Measurements from ENCODE around the gene KIF6. TPM values are rescaled to one million over a fixed set of nuclear protein-coding genes. Genes with fewer than 3 reads are reported as not detected.

KIF6 gene
- total RNA-seq, 1 donor from 2014 or later = not detected

- TF ChIP-seq POLR2A (IDR thresholded peaks at IDR 0.05) (no peak), POLR2AphosphoS5 (IDR thresholded peaks at IDR 0.05; ENCODE audit: insufficient read depth in 1 of 2, low read depth in 1 of 2) (no peak), CTCF (IDR thresholded peaks at IDR 0.05) (no peak)
- intact Hi-C loops (cut with DNase I) = no loop called here
- H3K27ac ChIP-seq = no peak overlapping the region
- DNase-seq (ENCODE audit: extremely low spot score in 2 of 2) = no peak
- no peaks in the 10 kb centered on the region for H3K36me3 ChIP-seq
- no peaks in the 10 kb centered on the region for H3K27me3 ChIP-seq
- H3K4me3 ChIP-seq = no peak overlapping the region
- H3K9me3 ChIP-seq = no peaks in the 10 kb centered on the region
- no peaks in the 10 kb centered on the region for H3K4me1 ChIP-seq
Observed at GRCh38 chr6:39343396-39343870, 381.8 kb downstream of the KIF6 start.

GRCh38 chr6:39342692-39343395 lies 382.4 kb downstream of the KIF6 start:
- no peak for DNase-seq (ENCODE audit: extremely low spot score in 2 of 2)
- intact Hi-C loops (cut with DNase I) = no loop called here
- Histone ChIP-seq H3K9me3 (no peaks in the 10 kb centered on the region), H3K27ac (no peak overlapping the region), H3K4me1 (no peaks in the 10 kb centered on the region), H3K36me3 (no peaks in the 10 kb centered on the region), H3K27me3 (no peaks in the 10 kb centered on the region), H3K4me3 (no peak overlapping the region)
- no peak for TF ChIP-seq CTCF (IDR thresholded peaks at IDR 0.05)
- TF ChIP-seq POLR2A (IDR thresholded peaks at IDR 0.05) = no peak

GRCh38 chr6:39341937-39342336 lies 383.3 kb downstream of the KIF6 start:
- no peaks in the 10 kb centered on the region for H3K4me1 ChIP-seq
- no peak for DNase-seq (ENCODE audit: extremely low spot score in 2 of 2)
- intact Hi-C loops (cut with DNase I) = no loop called here
- no peaks in the 10 kb centered on the region for H3K27me3 ChIP-seq
- no peaks in the 10 kb centered on the region for H3K9me3 ChIP-seq
- H3K27ac ChIP-seq = no peak overlapping the region
- TF ChIP-seq POLR2A (IDR thresholded peaks at IDR 0.05) (no peak), CTCF (IDR thresholded peaks at IDR 0.05) (no peak), POLR2AphosphoS5 (IDR thresholded peaks at IDR 0.05; ENCODE audit: insufficient read depth in 1 of 2, low read depth in 1 of 2) (no peak)
- H3K36me3 ChIP-seq = no peaks in the 10 kb centered on the region
- no peak overlapping the region for H3K4me3 ChIP-seq

GRCh38 chr6:39341352-39341751 lies 383.9 kb downstream of the KIF6 start:
- Histone ChIP-seq H3K36me3 (no peaks in the 10 kb centered on the region), H3K27ac (no peak overlapping the region), H3K27me3 (no peaks in the 10 kb centered on the region), H3K4me3 (no peak overlapping the region), H3K9me3 (no peaks in the 10 kb centered on the region), H3K4me1 (no peaks in the 10 kb centered on the region)
- intact Hi-C loops (cut with DNase I) = no loop called here
- TF ChIP-seq POLR2AphosphoS5 (IDR thresholded peaks at IDR 0.05; ENCODE audit: insufficient read depth in 1 of 2, low read depth in 1 of 2) = no peak
- no peak for TF ChIP-seq CTCF (IDR thresholded peaks at IDR 0.05)
- TF ChIP-seq POLR2A (IDR thresholded peaks at IDR 0.05) = no peak
- no peak for DNase-seq (ENCODE audit: extremely low spot score in 2 of 2)

- H3K4me1 ChIP-seq = no peaks in the 10 kb centered on the region
- no peaks in the 10 kb centered on the region for H3K9me3 ChIP-seq
- TF ChIP-seq CTCF (IDR thresholded peaks at IDR 0.05) (no peak), POLR2A (IDR thresholded peaks at IDR 0.05) (no peak), POLR2AphosphoS5 (IDR thresholded peaks at IDR 0.05; ENCODE audit: insufficient read depth in 1 of 2, low read depth in 1 of 2) (no peak)
- no peak overlapping the region for H3K27ac ChIP-seq
- intact Hi-C loops (cut with DNase I) = no loop called here
- no peaks in the 10 kb centered on the region for H3K36me3 ChIP-seq
- no peak for DNase-seq (ENCODE audit: extremely low spot score in 2 of 2)
- no peaks in the 10 kb centered on the region for H3K27me3 ChIP-seq
- no peak overlapping the region for H3K4me3 ChIP-seq
Observed at GRCh38 chr6:39339868-39340550, 385.2 kb downstream of the KIF6 start.
